SU-DHL-6 (cell line): Measurements from ENCODE around the gene FOXM1.

ENCODE experiments used
- H2AFZ ChIP-seq: fragments of 200-600 bp; sonication (generic); 2 replicates; pipeline ENCODE4 v1.6.1; 2014; ENCODE audit warnings: low read depth, mild to moderate bottlenecking, moderate library complexity, mixed read lengths, antibody characterized with exemption, low read length; ENCODE audit not compliant: severe bottlenecking
- H3F3A ChIP-seq: fragments of 200-600 bp; shearing (Covaris generic); 2 replicates; pipeline ENCODE4 v1.6.0; 2016; ENCODE audit warnings: antibody characterized with exemption, mild to moderate bottlenecking; ENCODE audit not compliant: insufficient read depth
- H3K27ac ChIP-seq: fragments of 200-600 bp; sonication (generic); 2 replicates; pipeline ENCODE4 v1.5.1; 2016; ENCODE audit warnings: low read depth, mild to moderate bottlenecking, low read length, moderate library complexity, mixed read lengths
- H3K27me3 ChIP-seq: fragments of 200-600 bp; sonication (generic), shearing (Covaris generic); 2 replicates; pipeline ENCODE4 v1.6.0; 2014; ENCODE audit warnings: mild to moderate bottlenecking, low read length
- H3K36me3 ChIP-seq: fragments of 200-600 bp; sonication (generic); 2 replicates; pipeline ENCODE4 v1.6.1; 2014; ENCODE audit warnings: mild to moderate bottlenecking, low read length, mixed read lengths
- H3K4me2 ChIP-seq: fragments of 300-600, 200-600 bp; shearing (Covaris generic), sonication (generic); 2 replicates; pipeline ENCODE4 v1.6.0; 2014; ENCODE audit warnings: low read length, low read depth, mild to moderate bottlenecking; ENCODE audit not compliant: poor library complexity, severe bottlenecking
- H3K4me3 ChIP-seq: fragments of 200-600 bp; sonication (generic); 2 replicates; pipeline ENCODE4 v1.5.1; 2014; ENCODE audit warnings: antibody characterized with exemption, low read length, mild to moderate bottlenecking, mixed read lengths; ENCODE audit not compliant: insufficient read depth, poor library complexity, severe bottlenecking
- H3K79me2 ChIP-seq: fragments of 200-600 bp; sonication (generic); 2 replicates; pipeline ENCODE4 v1.6.1; 2014; ENCODE audit warnings: mild to moderate bottlenecking, low read length, moderate library complexity; ENCODE audit not compliant: insufficient read depth
- H3K9ac ChIP-seq: fragments of 200-600 bp; sonication (generic); 2 replicates; pipeline ENCODE4 v1.7.0; 2014; ENCODE audit warnings: mild to moderate bottlenecking, low read length
- H3K9me2 ChIP-seq: fragments of 200-600 bp; sonication (generic); replicated peaks from 2 replicates; pipeline ENCODE4 v1.6.1; 2014; ENCODE audit warnings: low read length; ENCODE audit not compliant: insufficient read depth
- H3K9me3 ChIP-seq: fragments of 200-600 bp; sonication (generic); 2 replicates; pipeline ENCODE4 v1.6.1; 2014; ENCODE audit warnings: low read length, mixed read lengths; ENCODE audit not compliant: insufficient read depth
- H4K20me1 ChIP-seq: fragments of 200-600 bp; sonication (generic); 2 replicates; pipeline ENCODE4 v1.6.1; 2014; ENCODE audit warnings: low read depth, mild to moderate bottlenecking, antibody characterized with exemption, low read length, moderate library complexity, mixed read lengths
- CTCF ChIP-seq: fragments of 200-600 bp; sonication (generic); IDR thresholded peaks from one replicate; pipeline ENCODE4 v1.5.1; 2017; ENCODE audit warnings: antibody characterized with exemption, mild to moderate bottlenecking, low read length, moderate library complexity; ENCODE audit not compliant: insufficient read depth, poor library complexity, severe bottlenecking
- EZH2phosphoT487 ChIP-seq: fragments of 200-600 bp; sonication (generic), shearing (Covaris generic); conservative IDR thresholded peaks from 2 replicates; pipeline ENCODE4 v1.6.1; 2018; ENCODE audit warnings: mild to moderate bottlenecking, antibody characterized with exemption, low read length, moderate library complexity, mixed read lengths

FOXM1 gene

GRCh38 chr12:2857021-2857431, 19.9 kb downstream of the FOXM1 start, which contains the start of gene TEX52:
Gene TEX52 (minus strand): TSS chr12:2857039. CDS start chr12:2857026, 13 bp downstream.
- no peaks in the 10 kb centered on the region for H4K20me1 ChIP-seq
- H3K9me2 ChIP-seq: no peaks in the 10 kb centered on the region
- H3K36me3 ChIP-seq: peaks cover 6% of the 10 kb centered on the region; the same call in 1 of the 2 replicates
- H3K4me2 ChIP-seq: no peak within 1 kb of the TSS
- H2AFZ ChIP-seq: no peak within 1 kb of the TSS
- H3K27ac ChIP-seq: no peak within 1 kb of the TSS
- H3K9ac ChIP-seq: no peak within 1 kb of the TSS
- H3K4me3 ChIP-seq: no peak within 1 kb of the TSS
- no peak for TF ChIP-seq CTCF
- no peak for TF ChIP-seq EZH2phosphoT487
- H3F3A ChIP-seq: peaks cover 9% of the 10 kb centered on the region; the same call in 1 of the 2 replicates
- no peaks in the 10 kb centered on the region for H3K9me3 ChIP-seq
- no peaks in the 10 kb centered on the region for H3K79me2 ChIP-seq
- no peaks in the 10 kb centered on the region for H3K27me3 ChIP-seq

GRCh38 chr12:2856051-2856450, 20.9 kb downstream of the FOXM1 start:
- no peaks in the 10 kb centered on the region for H4K20me1 ChIP-seq
- no peaks in the 10 kb centered on the region for H3K27me3 ChIP-seq
- H3K9ac ChIP-seq: no peak overlapping the region
- no peaks in the 10 kb centered on the region for H3K79me2 ChIP-seq
- H3K9me2 ChIP-seq: no peaks in the 10 kb centered on the region
- TF ChIP-seq CTCF (no peak), EZH2phosphoT487 (no peak)
- no peak overlapping the region for H3K4me3 ChIP-seq
- peaks cover 6% of the 10 kb centered on the region; the same call in 1 of the 2 replicates for H3K36me3 ChIP-seq
- no peak overlapping the region for H3K4me2 ChIP-seq
- no peak overlapping the region for H3K27ac ChIP-seq
- H3K9me3 ChIP-seq: no peaks in the 10 kb centered on the region
- H3F3A ChIP-seq: peaks cover 9% of the 10 kb centered on the region; the same call in 1 of the 2 replicates
- no peak overlapping the region for H2AFZ ChIP-seq

- no peak overlapping the region for H2AFZ ChIP-seq
- H3K9me3 ChIP-seq: no peaks in the 10 kb centered on the region
- H3K4me3 ChIP-seq: no peak overlapping the region
- H3F3A ChIP-seq: peaks cover 9% of the 10 kb centered on the region; the same call in 1 of the 2 replicates
- no peak overlapping the region for H3K4me2 ChIP-seq
- no peak overlapping the region for H3K27ac ChIP-seq
- H4K20me1 ChIP-seq: no peaks in the 10 kb centered on the region
- no peaks in the 10 kb centered on the region for H3K79me2 ChIP-seq
- H3K27me3 ChIP-seq: no peaks in the 10 kb centered on the region
- no peaks in the 10 kb centered on the region for H3K9me2 ChIP-seq
- H3K9ac ChIP-seq: no peak overlapping the region
- no peak for TF ChIP-seq CTCF
- no peak for TF ChIP-seq EZH2phosphoT487
- H3K36me3 ChIP-seq: peaks cover 6% of the 10 kb centered on the region; the same call in 1 of the 2 replicates
Observed at GRCh38 chr12:2855546-2855945, 21.4 kb downstream of the FOXM1 start.
